ENCODE measurements around the gene CLDND2. TPM values are rescaled to one million over a fixed set of nuclear protein-coding genes. Genes with fewer than 3 reads are reported as not detected.

The CLDND2 gene
- total RNA-seq, 1 experiment from 2014 or later: not detected

DNA sequence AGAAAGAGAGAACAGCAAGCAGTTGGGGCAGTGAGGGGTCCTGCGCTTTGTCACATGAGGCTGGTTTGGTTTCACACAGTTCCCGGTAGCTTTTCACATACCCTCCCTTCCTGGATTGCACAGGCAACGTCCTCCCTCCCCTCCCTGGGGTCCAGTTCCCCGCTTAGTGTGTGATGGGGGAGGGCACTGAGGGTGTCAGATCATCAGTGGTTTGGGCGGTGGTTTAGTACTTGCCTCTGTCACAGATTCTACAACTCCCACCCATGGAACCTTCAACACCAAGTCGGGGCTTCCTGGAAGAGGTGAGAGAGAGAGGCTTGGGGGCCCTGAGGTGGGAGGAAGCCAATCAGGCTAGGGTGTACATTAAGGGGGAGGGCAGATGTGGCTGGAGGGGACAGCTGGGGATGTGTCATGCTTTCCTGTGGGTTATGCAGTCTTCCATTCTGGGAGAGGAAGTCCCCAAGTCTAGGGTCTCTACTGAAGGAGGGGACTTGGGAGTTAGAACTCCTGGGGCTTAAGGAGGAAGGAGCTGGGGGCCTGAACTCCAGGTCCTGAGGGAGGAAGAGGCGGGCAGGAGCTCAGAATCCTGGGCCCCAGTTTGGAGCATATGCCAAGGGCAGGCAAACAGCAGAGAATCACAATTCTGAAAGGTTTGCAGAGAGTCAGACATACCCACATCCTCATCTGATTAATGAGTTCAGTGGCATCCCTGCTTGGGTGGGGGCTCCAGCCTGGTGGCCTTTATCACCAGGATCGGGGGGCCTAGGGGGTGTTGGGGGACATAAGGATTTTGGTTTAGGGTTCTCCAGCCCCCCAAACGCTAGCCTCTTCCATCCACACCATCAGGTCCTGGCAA, 4.1 kb upstream of the CLDND2 start, which contains the start of gene NKG7:
NKG7 (minus strand) TSS at position 6 of the 856 bp plus-strand sequence. CDS start 119 bp downstream, outside the sequence.
- no peak within 1 kb of the TSS for H3K56ac ChIP-seq (ENCODE audit: insufficient read length, low read depth, low read length)
- H3K23ac ChIP-seq (ENCODE audit: insufficient read length, low read depth, low read length): no peak within 1 kb of the TSS
- WGBS (ENCODE audit: extremely low coverage, insufficient read length, low lambda C conversion rate): no CpG with 5 or more reads among the region's 9 CpGs
- no peak for DNase-seq
- peaks cover 14 to 17% of the 10 kb centered on the region in 2 experiments for H3K4me1 Mint-ChIP-seq
- H3K9me3 Mint-ChIP-seq: no peaks in the 10 kb centered on the region
- H2BK120ac ChIP-seq (ENCODE audit: low read depth, low read length, poor library complexity, severe bottlenecking): no peak within 1 kb of the TSS
- H4K5ac ChIP-seq (ENCODE audit: insufficient read length, low read depth, low read length): no peak within 1 kb of the TSS
- H2BK5ac ChIP-seq (ENCODE audit: insufficient read length, low read length): no peak within 1 kb of the TSS
- H3K18ac ChIP-seq (ENCODE audit: insufficient read length, low read depth, low read length): no peak within 1 kb of the TSS
- H3K23me2 ChIP-seq (ENCODE audit: insufficient read length, low read depth, low read length, poor library complexity, severe bottlenecking): peaks cover 8% of the 10 kb centered on the region
- H4K20me1 ChIP-seq (ENCODE audit: control insufficient read depth, insufficient read depth, insufficient read length): no peaks in the 10 kb centered on the region
- no peak within 1 kb of the TSS for H3K9ac ChIP-seq (ENCODE audit: extremely low read depth, insufficient read length, low read length)
- no peak within 1 kb of the TSS for H3K4me2 ChIP-seq (ENCODE audit: insufficient read depth, insufficient read length, low read length)
- H2BK12ac ChIP-seq (ENCODE audit: insufficient read length, low read depth, low read length): no peak within 1 kb of the TSS
- no peaks in the 10 kb centered on the region for H3K9me3 ChIP-seq (ENCODE audit: control insufficient read depth, low read depth, low read length)
- no peak within 1 kb of the TSS for H3K27ac ChIP-seq (ENCODE audit: insufficient read length, low read depth, low read length)
- peaks cover 21% of the 10 kb centered on the region for H3K27me3 Mint-ChIP-seq (ENCODE audit: low read depth)
- H3K27me3 ChIP-seq (ENCODE audit: insufficient read depth, low read length): no peaks in the 10 kb centered on the region
- H3K27ac Mint-ChIP-seq: no peak within 1 kb of the TSS
- H3K4ac ChIP-seq (ENCODE audit: low read depth, low read length): no peak within 1 kb of the TSS
- no peak within 1 kb of the TSS for H2BK15ac ChIP-seq (ENCODE audit: low read depth, low read length)
- no peak within 1 kb of the TSS for H2AFZ ChIP-seq (ENCODE audit: low read length)
- no peak within 1 kb of the TSS for H2BK20ac ChIP-seq (ENCODE audit: low read depth, low read length, poor library complexity, severe bottlenecking)
- H3K4me1 ChIP-seq (ENCODE audit: insufficient read depth, low read length): no peaks in the 10 kb centered on the region; the same call in 1 of the 2 replicates
- no peak within 1 kb of the TSS for H4K8ac ChIP-seq (replicated peaks; ENCODE audit: insufficient read length, low read depth, low read length)
- no peaks in the 10 kb centered on the region for H3K79me1 ChIP-seq (ENCODE audit: insufficient read depth, low read depth, low read length, poor library complexity, severe bottlenecking)
- no peak within 1 kb of the TSS for H3K4me3 Mint-ChIP-seq
- no peak within 1 kb of the TSS; the same call in 1 of the 2 replicates for H3K14ac ChIP-seq (ENCODE audit: insufficient read depth, low read length)
- H3K36me3 Mint-ChIP-seq (ENCODE audit: insufficient read depth in 1 of 3, low read depth in 3 of 3): no peaks in the 10 kb centered on the region; a peak in 1 of 7 replicates
- TF ChIP-seq, protein P1, sequence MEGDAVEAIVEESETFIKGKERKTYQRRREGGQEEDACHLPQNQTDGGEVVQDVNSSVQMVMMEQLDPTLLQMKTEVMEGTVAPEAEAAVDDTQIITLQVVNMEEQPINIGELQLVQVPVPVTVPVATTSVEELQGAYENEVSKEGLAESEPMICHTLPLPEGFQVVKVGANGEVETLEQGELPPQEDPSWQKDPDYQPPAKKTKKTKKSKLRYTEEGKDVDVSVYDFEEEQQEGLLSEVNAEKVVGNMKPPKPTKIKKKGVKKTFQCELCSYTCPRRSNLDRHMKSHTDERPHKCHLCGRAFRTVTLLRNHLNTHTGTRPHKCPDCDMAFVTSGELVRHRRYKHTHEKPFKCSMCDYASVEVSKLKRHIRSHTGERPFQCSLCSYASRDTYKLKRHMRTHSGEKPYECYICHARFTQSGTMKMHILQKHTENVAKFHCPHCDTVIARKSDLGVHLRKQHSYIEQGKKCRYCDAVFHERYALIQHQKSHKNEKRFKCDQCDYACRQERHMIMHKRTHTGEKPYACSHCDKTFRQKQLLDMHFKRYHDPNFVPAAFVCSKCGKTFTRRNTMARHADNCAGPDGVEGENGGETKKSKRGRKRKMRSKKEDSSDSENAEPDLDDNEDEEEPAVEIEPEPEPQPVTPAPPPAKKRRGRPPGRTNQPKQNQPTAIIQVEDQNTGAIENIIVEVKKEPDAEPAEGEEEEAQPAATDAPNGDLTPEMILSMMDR (conservative IDR thresholded peaks at IDR 0.05): no peak
- H4K91ac ChIP-seq (ENCODE audit: insufficient read length, low read depth, low read length): no peak within 1 kb of the TSS
- H3T11ph ChIP-seq (ENCODE audit: low read length): no peak within 1 kb of the TSS
- H2AK5ac ChIP-seq (ENCODE audit: insufficient read length, low read length): no peak within 1 kb of the TSS
- H3K79me2 ChIP-seq (ENCODE audit: insufficient read depth, low read length): no peaks in the 10 kb centered on the region

Data from H9 (cell line).